Measurements from ENCODE around the gene RHD. TPM values are rescaled to one million over a fixed set of nuclear protein-coding genes. Genes with fewer than 3 reads are reported as not detected.
"Not testable (repeated sequence)": the region's sequence is repeated elsewhere in the genome, so short reads cannot be mapped to it uniquely, and the experiment has no call there.

The RHD gene
- total and polyA plus RNA-seq, 2 donors (not counting 1 experiment from before 2014, with no cell fraction given), result not detected

DNA sequence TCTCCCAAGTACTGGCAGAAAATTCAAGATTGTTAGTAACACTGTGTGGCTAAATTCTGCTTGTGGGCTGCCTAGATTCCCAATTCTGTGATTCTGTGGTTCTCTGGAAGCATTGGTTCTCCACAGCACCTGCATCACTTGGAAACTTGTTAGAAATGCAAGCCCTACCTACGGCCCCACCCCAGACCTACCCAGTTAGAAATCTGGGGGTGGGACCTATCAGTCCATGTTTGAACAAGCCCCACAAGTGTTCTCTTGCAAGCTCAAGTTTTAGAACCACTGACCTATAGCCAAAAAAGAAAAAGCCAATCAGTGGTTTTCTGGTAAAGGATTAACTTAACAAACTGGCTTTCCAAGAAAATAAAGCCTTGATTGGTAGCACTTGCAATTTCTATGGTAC lies 35.9 kb downstream of the RHD start:
- H3K4me1 ChIP-seq (ENCODE audit: control insufficient read depth in 2 of 2, insufficient read depth in 2 of 2, low read length in 2 of 2); POLR2A ChIA-PET; H3K27ac ChIP-seq (ENCODE audit: low read length in 2 of 2); H2AFZ ChIP-seq (ENCODE audit: insufficient read depth, low read depth, low read length, poor library complexity, severe bottlenecking); H3K27me3 ChIP-seq (replicated peaks in 1 of 4; ENCODE audit: control extremely low read depth in 1 of 4, control insufficient read depth in 3 of 4, insufficient read depth in 4 of 4, low read length in 3 of 4); H3K9ac ChIP-seq (ENCODE audit: low read length); H3K27ac Mint-ChIP-seq; H3K4me3 ChIP-seq (ENCODE audit: control extremely low read depth in 1 of 5, extremely low read depth in 1 of 5, insufficient read depth in 1 of 5, low read depth in 2 of 5, low read length in 4 of 5); H3K4me3 Mint-ChIP-seq; H3K27me3 Mint-ChIP-seq; H4K20me1 ChIP-seq (ENCODE audit: control insufficient read depth, insufficient read depth, low read length, poor library complexity, severe bottlenecking); H3K36me3 ChIP-seq (replicated peaks in 1 of 2; ENCODE audit: control extremely low read depth in 1 of 2, control insufficient read depth in 1 of 2, extremely low read depth in 1 of 2, insufficient read depth in 2 of 2, low read length in 1 of 2); H3K4me2 ChIP-seq (replicated peaks; ENCODE audit: low read depth, low read length, poor library complexity, severe bottlenecking); H3K9me3 Mint-ChIP-seq (ENCODE audit: insufficient read depth); intact Hi-C loops (cut with micrococcal nuclease); H3K79me2 ChIP-seq (ENCODE audit: control insufficient read depth, insufficient read depth, low read length); H3K9me3 ChIP-seq (ENCODE audit: control extremely low read depth in 1 of 3, control insufficient read depth in 2 of 3, insufficient read depth in 1 of 3, low read length in 2 of 3); CTCF ChIA-PET; H3K4me1 Mint-ChIP-seq; ATAC-seq (ENCODE audit: low read depth); DNase-seq: not testable (repeated sequence)
- WGBS (ENCODE audit: insufficient coverage), result no CpG with 5 or more reads among the region's 1 CpG

DNA sequence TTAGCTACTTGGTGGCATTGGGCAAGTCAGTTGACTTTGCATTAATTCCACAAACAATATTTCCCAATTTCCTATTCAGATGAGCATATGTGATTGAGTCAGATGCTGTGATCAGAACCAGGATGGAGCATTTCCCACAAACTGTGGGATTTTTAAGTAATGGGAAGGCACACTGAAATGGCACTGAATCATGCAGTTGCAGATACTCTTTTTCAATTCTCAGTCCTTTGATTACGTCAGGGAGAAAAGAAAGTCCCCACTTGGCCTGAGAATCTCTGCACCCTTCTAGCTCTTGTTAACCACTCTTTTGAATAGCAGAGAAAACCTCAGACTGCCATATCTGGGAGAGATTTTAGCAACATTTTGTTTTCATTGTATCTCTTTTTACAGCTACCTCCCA lies 36.8 kb downstream of the RHD start:
- H3K4me2 ChIP-seq (replicated peaks; ENCODE audit: low read depth, low read length, poor library complexity, severe bottlenecking); H3K4me1 Mint-ChIP-seq; H3K27me3 Mint-ChIP-seq; POLR2A ChIA-PET; H3K9me3 Mint-ChIP-seq (ENCODE audit: insufficient read depth); H3K36me3 ChIP-seq (replicated peaks in 1 of 2; ENCODE audit: control extremely low read depth in 1 of 2, control insufficient read depth in 1 of 2, extremely low read depth in 1 of 2, insufficient read depth in 2 of 2, low read length in 1 of 2); H3K4me3 ChIP-seq (ENCODE audit: control extremely low read depth in 1 of 5, extremely low read depth in 1 of 5, insufficient read depth in 1 of 5, low read depth in 2 of 5, low read length in 4 of 5); H3K27ac ChIP-seq (ENCODE audit: low read length in 2 of 2); H3K4me1 ChIP-seq (ENCODE audit: control insufficient read depth in 2 of 2, insufficient read depth in 2 of 2, low read length in 2 of 2); CTCF ChIA-PET; H3K4me3 Mint-ChIP-seq; H3K27ac Mint-ChIP-seq; H3K79me2 ChIP-seq (ENCODE audit: control insufficient read depth, insufficient read depth, low read length); H4K20me1 ChIP-seq (ENCODE audit: control insufficient read depth, insufficient read depth, low read length, poor library complexity, severe bottlenecking); intact Hi-C loops (cut with micrococcal nuclease); H3K9ac ChIP-seq (ENCODE audit: low read length); H2AFZ ChIP-seq (ENCODE audit: insufficient read depth, low read depth, low read length, poor library complexity, severe bottlenecking); DNase-seq; H3K27me3 ChIP-seq (replicated peaks in 1 of 4; ENCODE audit: control extremely low read depth in 1 of 4, control insufficient read depth in 3 of 4, insufficient read depth in 4 of 4, low read length in 3 of 4); ATAC-seq (ENCODE audit: low read depth); H3K9me3 ChIP-seq (ENCODE audit: control extremely low read depth in 1 of 3, control insufficient read depth in 2 of 3, insufficient read depth in 1 of 3, low read length in 2 of 3): not testable (repeated sequence)
- WGBS (ENCODE audit: insufficient coverage), result no CpG with 5 or more reads among the region's 1 CpG

DNA sequence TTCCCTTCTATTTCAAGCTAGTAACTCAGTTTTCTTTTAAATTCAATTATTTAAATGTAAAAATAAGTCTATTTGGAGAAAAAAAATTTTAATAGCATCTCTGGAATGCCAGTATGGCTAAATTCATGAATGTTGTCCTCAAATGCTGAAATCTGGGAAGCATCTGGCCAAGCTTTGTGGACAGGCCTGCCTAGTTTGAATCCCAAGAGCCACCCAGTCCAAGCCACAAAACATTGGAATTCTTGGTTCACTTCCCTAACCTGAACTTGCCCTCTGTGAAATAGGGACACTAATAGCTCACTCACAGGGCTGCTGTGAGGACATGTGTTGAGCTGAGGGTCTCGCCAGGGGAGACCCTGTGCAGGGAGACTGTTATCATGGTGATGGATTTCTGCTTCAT lies 37.2 kb downstream of the RHD start:
- H3K9ac ChIP-seq (ENCODE audit: low read length); H3K4me3 ChIP-seq (ENCODE audit: control extremely low read depth in 1 of 5, extremely low read depth in 1 of 5, insufficient read depth in 1 of 5, low read depth in 2 of 5, low read length in 4 of 5); H3K27me3 ChIP-seq (replicated peaks in 1 of 4; ENCODE audit: control extremely low read depth in 1 of 4, control insufficient read depth in 3 of 4, insufficient read depth in 4 of 4, low read length in 3 of 4); H3K27ac ChIP-seq (ENCODE audit: low read length in 2 of 2); ATAC-seq (ENCODE audit: low read depth); H3K27ac Mint-ChIP-seq; H4K20me1 ChIP-seq (ENCODE audit: control insufficient read depth, insufficient read depth, low read length, poor library complexity, severe bottlenecking); H2AFZ ChIP-seq (ENCODE audit: insufficient read depth, low read depth, low read length, poor library complexity, severe bottlenecking); H3K27me3 Mint-ChIP-seq; H3K4me1 Mint-ChIP-seq; H3K9me3 ChIP-seq (ENCODE audit: control extremely low read depth in 1 of 3, control insufficient read depth in 2 of 3, insufficient read depth in 1 of 3, low read length in 2 of 3); POLR2A ChIA-PET; DNase-seq; H3K36me3 ChIP-seq (replicated peaks in 1 of 2; ENCODE audit: control extremely low read depth in 1 of 2, control insufficient read depth in 1 of 2, extremely low read depth in 1 of 2, insufficient read depth in 2 of 2, low read length in 1 of 2); intact Hi-C loops (cut with micrococcal nuclease); H3K4me1 ChIP-seq (ENCODE audit: control insufficient read depth in 2 of 2, insufficient read depth in 2 of 2, low read length in 2 of 2); CTCF ChIA-PET; H3K79me2 ChIP-seq (ENCODE audit: control insufficient read depth, insufficient read depth, low read length); H3K4me2 ChIP-seq (replicated peaks; ENCODE audit: low read depth, low read length, poor library complexity, severe bottlenecking); H3K4me3 Mint-ChIP-seq; H3K9me3 Mint-ChIP-seq (ENCODE audit: insufficient read depth): not testable (repeated sequence)
- no CpG with 5 or more reads among the region's 1 CpG for WGBS (ENCODE audit: insufficient coverage)

DNA sequence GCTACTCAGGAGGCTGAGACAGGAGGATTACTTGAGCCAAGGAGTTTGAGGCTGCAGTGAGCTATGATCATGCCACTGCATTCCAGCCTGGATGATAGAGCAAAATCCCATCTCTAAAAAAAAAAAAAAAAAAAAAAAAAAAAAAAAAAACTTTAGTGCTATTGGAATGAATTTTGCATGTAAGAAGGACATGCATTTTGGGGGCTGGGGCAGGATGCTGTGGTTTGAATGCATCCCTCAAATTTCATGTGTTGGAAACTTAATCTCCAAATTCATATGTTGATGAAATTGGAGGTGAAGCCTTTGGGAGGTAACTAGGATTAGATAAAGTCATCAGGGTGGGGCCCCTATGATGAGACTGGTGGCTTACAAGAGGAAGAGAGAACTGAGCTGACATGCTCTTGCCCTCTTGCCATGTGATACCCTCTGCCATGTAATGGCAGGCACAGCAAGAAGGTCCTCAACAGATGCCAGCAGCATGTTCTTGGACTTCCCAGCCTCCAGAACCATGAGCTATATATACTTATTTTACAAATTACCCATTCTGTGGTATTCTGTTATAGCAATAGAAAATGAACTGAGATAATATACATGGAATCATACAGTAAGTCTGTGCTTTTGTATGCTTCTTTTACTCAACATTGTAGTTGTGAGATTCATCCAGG lies 40.6 kb downstream of the RHD start:
- H3K4me2 ChIP-seq (replicated peaks; ENCODE audit: low read depth, low read length, poor library complexity, severe bottlenecking); intact Hi-C loops (cut with micrococcal nuclease); CTCF ChIA-PET; H3K4me1 Mint-ChIP-seq; H2AFZ ChIP-seq (ENCODE audit: insufficient read depth, low read depth, low read length, poor library complexity, severe bottlenecking); H3K4me3 Mint-ChIP-seq; H3K4me3 ChIP-seq (ENCODE audit: control extremely low read depth in 1 of 5, extremely low read depth in 1 of 5, insufficient read depth in 1 of 5, low read depth in 2 of 5, low read length in 4 of 5); H3K9me3 ChIP-seq (ENCODE audit: control extremely low read depth in 1 of 3, control insufficient read depth in 2 of 3, insufficient read depth in 1 of 3, low read length in 2 of 3); H3K4me1 ChIP-seq (ENCODE audit: control insufficient read depth in 2 of 2, insufficient read depth in 2 of 2, low read length in 2 of 2); H3K27ac Mint-ChIP-seq; H3K27ac ChIP-seq (ENCODE audit: low read length in 2 of 2); H3K27me3 Mint-ChIP-seq; H3K9me3 Mint-ChIP-seq (ENCODE audit: insufficient read depth); ATAC-seq (ENCODE audit: low read depth); POLR2A ChIA-PET; H3K9ac ChIP-seq (ENCODE audit: low read length); DNase-seq; H4K20me1 ChIP-seq (ENCODE audit: control insufficient read depth, insufficient read depth, low read length, poor library complexity, severe bottlenecking); H3K79me2 ChIP-seq (ENCODE audit: control insufficient read depth, insufficient read depth, low read length); H3K36me3 ChIP-seq (replicated peaks in 1 of 2; ENCODE audit: control extremely low read depth in 1 of 2, control insufficient read depth in 1 of 2, extremely low read depth in 1 of 2, insufficient read depth in 2 of 2, low read length in 1 of 2); H3K27me3 ChIP-seq (replicated peaks in 1 of 4; ENCODE audit: control extremely low read depth in 1 of 4, control insufficient read depth in 3 of 4, insufficient read depth in 4 of 4, low read length in 3 of 4): not testable (repeated sequence)
